Mesodermal cell (in vitro differentiated cells): ENCODE results near the gene FKBP1A.

Experiments
- H3K27ac ChIP-seq: 2 replicates; pipeline ENCODE4 v1.7.0; 2013; ENCODE audit warnings: mild to moderate bottlenecking, low read depth, low read length, moderate library complexity; ENCODE audit not compliant: severe bottlenecking
- H3K36me3 ChIP-seq: 2 replicates; pipeline ENCODE4 v1.7.1; 2013; ENCODE audit warnings: mild to moderate bottlenecking, low read length, moderate library complexity; ENCODE audit not compliant: control insufficient read depth, insufficient read depth
- H3K4me1 ChIP-seq: one replicate; pipeline ENCODE4 v1.7.1; 2013; ENCODE audit warnings: mild to moderate bottlenecking, low read length; ENCODE audit not compliant: insufficient read depth, control insufficient read depth, poor library complexity, severe bottlenecking
- H3K4me3 ChIP-seq: 2 replicates; pipeline ENCODE4 v1.7.0; 2013; ENCODE audit warnings: low read length, control low read depth, mild to moderate bottlenecking; ENCODE audit not compliant: insufficient read depth, poor library complexity, severe bottlenecking; ENCODE audit errors: extremely low read depth
- H3K9me3 ChIP-seq: 2 replicates; pipeline ENCODE4 v1.7.1; 2013; ENCODE audit warnings: mild to moderate bottlenecking, low read length, moderate library complexity; ENCODE audit not compliant: control insufficient read depth
- WGBS, 2 experiments: methylation state at CpG; one replicate each; pipeline ENCODE4 v1.1.5; 2013; ENCODE audit warnings: missing lambda C conversion rate in 2 of 2; ENCODE audit not compliant: insufficient coverage in 2 of 2; 5-methylcytosine and 5-hydroxymethylcytosine counted together

Gene FKBP1A

DNA sequence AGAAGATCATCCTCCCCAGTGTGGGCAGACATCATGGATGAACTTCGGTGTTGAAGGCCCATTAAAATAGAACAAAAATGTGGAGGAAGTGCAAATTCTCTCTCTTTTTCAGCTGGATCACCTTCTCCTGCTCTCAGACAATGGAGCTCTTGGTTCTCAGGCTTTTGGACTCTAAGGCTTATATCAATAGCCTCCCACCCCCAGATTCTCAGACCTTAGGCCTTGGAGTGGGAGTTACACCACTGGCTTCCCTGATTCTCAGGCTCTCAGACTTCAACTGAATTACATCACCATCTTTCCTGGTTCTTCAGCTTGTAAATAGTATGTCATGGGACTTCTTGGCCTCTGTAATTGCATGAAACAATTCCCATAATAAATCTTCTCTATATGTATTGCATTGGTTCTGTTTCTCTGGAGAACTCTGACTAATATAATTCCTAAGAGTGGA is 37.2 kb upstream of the FKBP1A start:
- 100% methylated on average over 1 of the region's 1 CpG for WGBS, 2 experiments
- Histone ChIP-seq H3K9me3 (no peaks in the 10 kb centered on the region), H3K4me1 (peaks cover 9% of the 10 kb centered on the region), H3K27ac (no peak overlapping the region), H3K4me3 (no peak overlapping the region), H3K36me3 (no peaks in the 10 kb centered on the region)

GRCh38 chr20:1429143-1429728 is 36.4 kb upstream of the FKBP1A start:
- Histone ChIP-seq H3K4me3 (no peak overlapping the region), H3K4me1 (peaks cover 9% of the 10 kb centered on the region), H3K36me3 (no peaks in the 10 kb centered on the region), H3K27ac (no peak overlapping the region), H3K9me3 (no peaks in the 10 kb centered on the region)
- 100% methylated on average over 1 to 2 of the region's 4 CpGs for WGBS, 2 experiments

GRCh38 chr20:1427457-1428054 is 34.7 kb upstream of the FKBP1A start:
- Histone ChIP-seq H3K4me1 (peaks cover 9% of the 10 kb centered on the region), H3K9me3 (no peaks in the 10 kb centered on the region), H3K36me3 (no peaks in the 10 kb centered on the region), H3K4me3 (no peak overlapping the region), H3K27ac (peak overlapping the region; percentile 38)
- 25 to 40% methylated on average over 1 of the region's 3 CpGs for WGBS, 2 experiments

DNA sequence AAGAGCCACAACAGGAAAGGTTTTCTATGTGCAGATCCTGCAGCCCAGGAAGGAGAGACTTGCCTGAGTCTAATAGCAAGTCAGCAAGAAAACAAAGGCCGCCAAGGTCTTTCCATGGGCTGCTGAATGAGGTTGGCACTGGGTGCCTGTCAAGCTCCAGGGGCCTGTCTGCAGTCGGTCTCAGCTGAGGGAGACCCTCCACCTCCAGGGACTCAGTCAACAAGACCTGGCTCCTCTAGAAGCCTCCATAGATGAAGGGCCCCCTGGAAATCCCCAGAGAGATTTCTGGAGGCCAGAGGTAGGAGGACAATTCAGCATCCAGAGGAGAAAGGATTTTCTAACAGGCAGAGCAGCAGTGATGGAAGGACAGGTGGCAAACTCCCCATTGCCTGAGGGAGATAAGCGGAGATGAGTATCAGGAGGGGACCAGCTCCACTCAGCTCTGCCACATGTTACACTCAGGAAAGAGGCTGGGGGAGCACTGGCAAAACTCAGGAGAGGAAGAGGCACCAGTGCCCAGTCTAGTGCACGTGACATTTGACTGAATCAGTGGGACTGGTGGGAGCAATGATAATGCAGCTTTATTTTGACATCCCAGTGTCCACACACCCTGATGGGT is 33.5 kb upstream of the FKBP1A start:
- 74 to 85% methylated on average over 3 to 4 of the region's 4 CpGs for WGBS, 2 experiments
- Histone ChIP-seq H3K4me1 (peaks cover 9% of the 10 kb centered on the region), H3K36me3 (no peaks in the 10 kb centered on the region), H3K27ac (no peak overlapping the region), H3K9me3 (peaks cover 1% of the 10 kb centered on the region), H3K4me3 (no peak overlapping the region)

DNA sequence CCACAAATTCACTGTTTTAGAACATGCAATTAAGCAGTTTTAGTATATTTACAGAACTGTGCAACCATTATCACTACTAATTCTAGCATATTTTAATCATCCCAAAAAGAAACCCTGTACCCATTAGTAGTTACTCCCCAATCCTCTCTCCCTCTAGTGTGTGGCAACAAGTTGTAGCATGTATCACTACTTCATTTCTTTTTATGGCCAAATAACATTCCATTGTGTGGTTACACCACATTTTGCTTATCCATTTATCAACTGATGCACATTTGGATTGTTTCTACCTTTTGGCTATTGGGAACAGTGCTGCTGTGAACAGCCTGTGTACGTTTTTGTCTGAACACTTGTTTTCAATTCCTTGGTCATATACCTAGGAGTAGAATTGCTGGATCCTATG is 31.5 kb upstream of the FKBP1A start:
- H3K9me3 ChIP-seq: peaks cover 19% of the 10 kb centered on the region
- H3K4me3 ChIP-seq: no peak overlapping the region
- H3K27ac ChIP-seq: peak overlapping the region; percentile 46
- H3K4me1 ChIP-seq: peaks cover 9% of the 10 kb centered on the region
- 100% methylated on average over 1 of the region's 1 CpG for WGBS, 2 experiments
- no peaks in the 10 kb centered on the region for H3K36me3 ChIP-seq

DNA sequence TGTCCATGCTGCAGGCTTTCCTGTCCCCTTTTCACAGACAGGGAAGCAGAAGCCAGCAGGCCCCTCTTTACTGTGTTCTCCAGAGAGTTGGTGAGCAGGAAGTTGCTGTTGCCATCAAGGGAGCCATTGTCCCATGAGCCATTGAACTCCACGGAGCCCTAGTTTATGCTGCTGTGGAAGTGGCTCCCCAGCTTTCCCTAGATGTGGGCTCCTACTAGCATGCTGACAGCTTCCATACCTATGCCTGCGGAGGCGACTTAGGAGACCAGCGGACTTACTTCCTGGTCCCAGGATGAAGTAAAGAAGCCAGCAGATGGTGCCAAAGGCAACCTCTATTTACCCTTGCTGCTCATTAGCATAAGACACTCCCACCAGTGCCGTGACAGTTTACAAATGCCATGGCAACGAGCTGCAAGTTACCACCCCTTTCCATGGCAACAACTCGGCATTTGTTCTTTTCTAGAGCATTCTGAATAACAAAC is 30.8 kb upstream of the FKBP1A start:
- Histone ChIP-seq H3K4me3 (no peak overlapping the region), H3K4me1 (peaks cover 10% of the 10 kb centered on the region), H3K27ac (peak overlapping the region; percentile 46), H3K9me3 (peaks cover 24% of the 10 kb centered on the region), H3K36me3 (no peaks in the 10 kb centered on the region)
- 36 to 58% methylated on average over 5 to 6 of the region's 7 CpGs for WGBS, 2 experiments

- Histone ChIP-seq H3K36me3 (no peaks in the 10 kb centered on the region), H3K27ac (no peak overlapping the region), H3K4me3 (no peak overlapping the region), H3K4me1 (peaks cover 14% of the 10 kb centered on the region), H3K9me3 (peaks cover 24% of the 10 kb centered on the region)
- WGBS, 2 experiments: 84 to 94% methylated on average over 3 to 4 of the region's 6 CpGs
Measured at GRCh38 chr20:1423206-1423605, 30.4 kb upstream of the FKBP1A start.

- Histone ChIP-seq H3K4me3 (no peak overlapping the region), H3K27ac (no peak overlapping the region), H3K36me3 (no peaks in the 10 kb centered on the region), H3K4me1 (peaks cover 15% of the 10 kb centered on the region), H3K9me3 (peaks cover 24% of the 10 kb centered on the region)
- 40 to 45% methylated on average over 2 to 3 of the region's 3 CpGs for WGBS, 2 experiments
Measured at GRCh38 chr20:1422753-1423152, 29.9 kb upstream of the FKBP1A start.

GRCh38 chr20:1420066-1420465 is 27.2 kb upstream of the FKBP1A start:
- H3K27ac ChIP-seq: no peak overlapping the region
- no peaks in the 10 kb centered on the region for H3K36me3 ChIP-seq
- H3K9me3 ChIP-seq: peaks cover 24% of the 10 kb centered on the region
- H3K4me3 ChIP-seq: no peak overlapping the region
- 85 to 93% methylated on average over 1 to 3 of the region's 4 CpGs for WGBS, 2 experiments
- peaks cover 33% of the 10 kb centered on the region for H3K4me1 ChIP-seq

- 62 to 80% methylated on average over 2 to 3 of the region's 3 CpGs for WGBS, 2 experiments
- peaks cover 37% of the 10 kb centered on the region for H3K4me1 ChIP-seq
- no peak overlapping the region for H3K4me3 ChIP-seq
- peaks cover 24% of the 10 kb centered on the region for H3K9me3 ChIP-seq
- no peaks in the 10 kb centered on the region for H3K36me3 ChIP-seq
- H3K27ac ChIP-seq: peak overlapping the region; percentile 11
Measured at GRCh38 chr20:1418350-1418749, 25.5 kb upstream of the FKBP1A start.

- Histone ChIP-seq H3K4me1 (peaks cover 37% of the 10 kb centered on the region), H3K4me3 (no peak overlapping the region), H3K36me3 (no peaks in the 10 kb centered on the region), H3K27ac (peak overlapping the region; percentile 80), H3K9me3 (peaks cover 24% of the 10 kb centered on the region)
Measured at GRCh38 chr20:1417790-1418189, 24.9 kb upstream of the FKBP1A start.
